G401 (cell line): ENCODE results near the gene DBF4B. TPM values are rescaled to one million over a fixed set of nuclear protein-coding genes. Genes with fewer than 3 reads are reported as not detected.

Source experiments
- DNase-seq: peaks from one replicate; pipeline ENCODE4 v3.0.0-alpha.2; 2015; ENCODE audit warnings: low spot score
- in situ Hi-C: cut with HindIII; loops from 2 replicates; pipeline ENCODE4 v1.10.0; 2016; ENCODE audit warnings: low sequenced_read_pairs, mixed read lengths
- total RNA-seq: library from RNA; depleted of rRNA; stranded (reverse); fragments of >200 nt; shearing (Covaris generic); gene quantifications from 2 replicates; pipeline ENCODE4 v1.2.3, GENCODE V29; 2014

The DBF4B gene
- total RNA-seq, 1 experiment from 2014 or later = 16.3 TPM

GRCh38 chr17:44757918-44758413 is 49.5 kb downstream of the DBF4B start:
- in situ Hi-C loops = no loop called here

GRCh38 chr17:44758414-44759085 is 50.1 kb downstream of the DBF4B start, which contains the start of gene ADAM11:
Gene ADAM11 (plus strand): TSS chr17:44758988. CDS start chr17:44759200, 212 bp downstream.
- DNase-seq = peak; percentile 56
- in situ Hi-C loops = no loop called here

More at GRCh38 chr17:44757918-44758413, 49.5 kb downstream of the DBF4B start:
- DNase-seq = no peak

GRCh38 chr17:44759086-44759915 is 50.8 kb downstream of the DBF4B start:
- in situ Hi-C loops = no loop called here
- no peak for DNase-seq

GRCh38 chr17:44759916-44760243 is 51.4 kb downstream of the DBF4B start:
- DNase-seq = no peak
- in situ Hi-C loops = no loop called here

- peak; percentile 56 for DNase-seq
- in situ Hi-C loops = no loop called here
These were observed 52.2 kb downstream of the DBF4B start for GRCh38 chr17:44760474-44761308.

- in situ Hi-C loops = no loop called here
- DNase-seq = no peak
These were observed 53.7 kb downstream of the DBF4B start for GRCh38 chr17:44761932-44762810.

GRCh38 chr17:44763170-44763569 is 54.7 kb downstream of the DBF4B start:
- DNase-seq = no peak
- in situ Hi-C loops = no loop called here

GRCh38 chr17:44765965-44766364 is 57.5 kb downstream of the DBF4B start:
- no peak for DNase-seq
- in situ Hi-C loops = no loop called here

GRCh38 chr17:44766409-44767038 is 58.1 kb downstream of the DBF4B start:
- DNase-seq = no peak
- in situ Hi-C loops = no loop called here

- no peak for DNase-seq
These were observed 59.0 kb downstream of the DBF4B start for GRCh38 chr17:44767493-44767892.

GRCh38 chr17:44768505-44769142 is 60.2 kb downstream of the DBF4B start:
- in situ Hi-C loops = no loop called here
- DNase-seq = no peak

More at GRCh38 chr17:44767493-44767892, 59.0 kb downstream of the DBF4B start:
- in situ Hi-C loops = no loop called here

- in situ Hi-C loops = no loop called here
- no peak for DNase-seq
These were observed 60.8 kb downstream of the DBF4B start for GRCh38 chr17:44769230-44769629.

GRCh38 chr17:44769647-44770084 is 61.2 kb downstream of the DBF4B start:
- in situ Hi-C loops = no loop called here
- no peak for DNase-seq

GRCh38 chr17:44770166-44770925 is 61.9 kb downstream of the DBF4B start:
- peak; percentile 50 for DNase-seq
- in situ Hi-C loops = no loop called here

- no peak for DNase-seq
- in situ Hi-C loops = no loop called here
These were observed 64.0 kb downstream of the DBF4B start for GRCh38 chr17:44772308-44773045.

- in situ Hi-C loops = no loop called here
- no peak for DNase-seq
These were observed 64.7 kb downstream of the DBF4B start for GRCh38 chr17:44773140-44773539.
